Measurements from ENCODE around the gene SYNRG.

Gene SYNRG

GRCh38 chr17:37493249-37494027 is 115.8 kb downstream of the SYNRG start:
- no peak for DNase-seq

GRCh38 chr17:37492167-37492566 is 117.1 kb downstream of the SYNRG start:
- DNase-seq: no peak

GRCh38 chr17:37490638-37491614 is 118.3 kb downstream of the SYNRG start:
- peak; percentile 76 for DNase-seq

DNA sequence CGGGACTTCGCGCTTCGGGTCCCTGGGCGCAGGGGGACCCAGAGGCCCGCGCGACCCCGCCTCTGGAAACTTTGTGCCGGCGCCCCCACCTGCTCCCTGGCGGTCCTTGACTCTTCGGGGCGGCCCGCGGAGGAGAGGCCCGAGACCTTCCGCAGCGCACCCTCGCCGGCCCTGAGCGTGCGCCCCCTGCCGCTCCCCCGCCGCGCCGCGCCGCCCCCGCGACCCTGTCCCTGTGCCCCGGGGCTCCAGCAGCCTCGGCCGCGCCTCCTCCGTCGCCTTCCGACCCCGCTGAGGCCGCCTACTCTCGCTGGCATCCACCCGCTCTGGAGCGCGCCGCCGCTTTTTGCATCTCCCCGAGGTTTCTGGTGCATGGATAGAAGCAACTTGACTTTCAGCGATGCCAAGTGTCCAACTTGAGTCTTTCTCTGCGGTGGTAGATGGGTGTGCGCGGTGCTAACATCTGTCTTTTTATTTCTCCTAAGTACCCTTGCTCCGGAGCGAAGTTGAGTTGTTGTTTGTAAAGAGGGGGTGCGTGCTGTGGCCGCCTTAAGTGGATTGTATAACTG is 119.1 kb downstream of the SYNRG start:
- no peak for DNase-seq

DNA sequence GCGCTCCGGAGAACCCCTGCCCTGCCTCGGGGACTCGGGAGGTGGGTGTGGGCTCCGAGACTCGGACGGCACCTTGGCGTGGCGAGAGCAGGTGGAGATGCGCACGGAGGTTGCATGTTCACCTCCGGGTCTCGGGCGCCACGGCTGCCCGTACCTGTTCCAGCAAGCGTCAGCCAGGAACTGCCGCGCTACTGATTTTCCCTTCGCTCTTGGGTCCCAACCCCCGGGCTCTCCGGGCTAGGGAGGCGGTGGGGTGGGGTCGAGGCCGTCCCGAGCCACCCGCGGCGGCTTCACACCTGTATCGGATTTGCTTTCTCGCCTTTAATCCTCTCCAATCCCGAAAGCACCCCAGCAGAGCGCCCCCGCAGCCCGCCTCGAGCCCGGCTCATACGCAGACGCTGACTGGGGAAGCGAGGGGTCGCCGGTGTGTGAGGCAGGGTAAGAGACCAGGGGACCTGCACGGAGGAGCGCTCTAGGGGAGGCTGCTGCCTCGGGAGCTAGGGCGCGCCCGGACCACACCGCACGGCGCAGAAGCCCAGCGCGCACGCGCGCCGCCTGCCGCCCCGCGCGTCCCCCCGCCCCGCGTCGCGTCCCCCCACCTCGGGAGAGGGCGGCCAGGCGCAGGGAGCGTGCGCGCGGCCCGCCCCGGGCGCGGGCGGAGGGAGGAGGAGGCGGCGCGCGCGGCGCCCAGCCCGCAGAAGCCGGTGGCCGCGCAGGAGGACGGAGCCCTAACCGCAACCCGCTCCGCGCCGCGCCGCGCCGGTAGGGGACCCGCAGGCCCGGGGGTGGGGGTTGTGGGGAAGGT is 119.8 kb downstream of the SYNRG start, which contains the start of gene DUSP14:
TSS of gene DUSP14 (plus strand) at position 695 of the 805 bp plus-strand sequence. CDS start 22,382 bp downstream, outside the sequence.
- peak; percentile 81 for DNase-seq

GRCh38 chr17:37488607-37489196 is 120.5 kb downstream of the SYNRG start:
- DNase-seq: peak; percentile 69

DNA sequence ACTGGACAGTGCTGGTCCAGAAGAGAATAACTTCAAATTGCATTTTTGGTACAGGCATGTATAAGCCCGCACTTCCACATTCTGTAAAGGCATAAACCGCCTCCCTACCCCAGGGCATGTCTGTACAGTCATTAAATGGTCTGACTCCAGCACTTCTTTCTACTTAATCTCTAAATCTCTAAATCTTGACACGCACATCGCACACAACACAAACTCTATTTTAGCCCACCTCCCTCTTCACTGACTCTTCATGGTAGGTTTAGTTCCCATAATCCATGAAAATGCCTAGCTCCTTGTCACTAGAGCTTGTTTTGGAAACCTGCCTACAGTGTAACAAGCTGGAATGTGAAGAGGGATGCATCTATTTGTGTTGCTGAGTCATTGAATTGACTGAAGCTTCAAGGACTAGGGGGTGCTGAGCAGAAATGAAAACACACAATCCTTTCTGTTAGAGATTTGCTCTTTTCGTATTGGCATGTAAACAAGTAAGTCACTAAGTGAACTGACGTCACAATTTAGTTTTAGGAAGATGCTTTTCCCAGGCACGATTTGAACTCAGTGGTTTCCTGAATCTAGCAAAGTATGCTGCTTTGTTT is 121.1 kb downstream of the SYNRG start:
- DNase-seq: no peak

GRCh38 chr17:37485938-37486570 is 123.2 kb downstream of the SYNRG start:
- no peak for DNase-seq

- DNase-seq: no peak
Observed at GRCh38 chr17:37483311-37484039, 125.7 kb downstream of the SYNRG start.

GRCh38 chr17:37481001-37481665 is 128.1 kb downstream of the SYNRG start:
- DNase-seq: no peak

- no peak for DNase-seq
Observed at GRCh38 chr17:37480427-37480826, 128.8 kb downstream of the SYNRG start.

GRCh38 chr17:37479025-37479424 is 130.2 kb downstream of the SYNRG start:
- no peak for DNase-seq

DNA sequence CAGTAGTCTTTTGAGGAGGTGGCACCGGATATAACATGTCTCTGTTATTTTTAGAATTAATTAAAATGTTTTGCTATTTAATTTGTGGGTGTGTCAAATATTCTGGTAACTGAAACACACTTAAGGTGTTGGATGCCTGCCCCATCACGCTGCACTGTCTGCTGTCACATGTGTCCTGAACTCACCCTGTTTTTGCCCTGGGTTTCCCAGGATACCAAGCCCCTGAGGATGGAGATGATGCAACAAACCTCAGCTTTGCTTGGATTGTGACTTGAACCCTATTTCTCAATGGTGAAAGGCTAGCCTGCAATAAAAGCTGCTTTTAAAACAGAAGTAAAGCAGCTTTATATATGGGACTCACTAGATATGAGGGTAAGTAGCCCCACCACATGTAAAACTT is 131.0 kb downstream of the SYNRG start:
- no peak for DNase-seq

DNA sequence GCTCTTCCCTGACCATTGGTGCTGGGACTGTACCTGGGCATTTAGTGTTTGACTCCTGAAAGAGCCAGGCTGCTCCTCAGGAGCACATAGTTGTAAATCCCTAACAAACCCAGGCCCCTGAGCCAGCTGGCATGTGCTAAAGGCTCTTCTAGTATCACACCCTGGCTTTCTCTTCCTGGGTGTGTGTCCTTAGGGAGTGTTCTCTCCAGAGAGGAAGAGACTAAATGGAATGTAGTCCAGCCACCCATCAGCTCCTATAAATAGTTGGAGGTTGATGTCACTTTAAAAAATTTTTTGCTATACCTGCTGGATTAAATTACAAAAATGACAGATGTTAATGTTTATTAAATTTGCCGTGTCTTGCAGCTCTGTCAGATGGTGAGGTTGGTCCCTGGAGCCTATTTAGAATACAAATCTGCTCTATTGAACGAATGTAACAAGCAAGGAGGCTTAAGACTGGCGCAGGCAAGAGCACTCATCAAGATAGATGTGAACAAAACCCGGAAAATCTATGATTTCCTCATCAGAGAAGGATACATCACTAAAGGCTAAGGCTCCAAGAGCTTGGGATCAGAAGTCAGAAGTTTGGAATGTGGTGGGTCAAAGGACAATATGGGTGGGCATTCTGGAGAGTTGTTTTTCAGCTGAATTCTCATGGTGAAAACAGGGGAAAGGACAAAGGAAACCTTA is 132.6 kb downstream of the SYNRG start:
- DNase-seq: no peak

DNA sequence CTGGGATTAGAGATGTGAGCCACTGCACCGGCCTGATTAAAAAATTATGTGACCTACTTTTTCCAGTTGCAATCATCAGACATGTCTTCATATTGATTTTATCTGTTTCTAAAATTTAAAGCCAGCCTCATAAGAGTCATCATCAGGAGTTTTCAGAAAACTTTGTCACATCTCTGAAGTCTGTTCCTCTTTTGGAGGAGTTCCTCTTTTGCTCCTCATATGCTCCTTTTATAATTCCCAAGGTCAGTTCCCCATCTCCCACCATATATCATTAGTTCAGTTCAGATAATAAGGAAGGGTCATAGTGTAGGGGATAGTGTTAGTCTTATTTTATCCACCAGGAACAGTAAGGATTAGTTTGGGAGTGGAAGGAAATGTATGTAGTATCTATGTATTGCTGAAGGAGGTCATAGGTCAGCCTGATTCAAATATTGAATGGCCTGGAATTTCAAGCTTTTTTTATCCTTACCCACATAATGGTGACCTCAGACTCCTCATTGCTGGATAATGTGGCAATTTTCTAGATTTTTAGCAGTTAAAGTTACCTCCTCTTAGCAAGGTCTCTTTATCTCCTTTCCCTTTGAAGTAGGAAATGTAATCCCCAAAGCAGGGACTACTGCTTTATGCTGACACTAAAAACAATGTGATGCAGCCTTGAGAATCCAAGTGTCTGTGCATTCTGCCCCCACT is 133.3 kb downstream of the SYNRG start:
- no peak for DNase-seq

- DNase-seq: no peak
Observed at GRCh38 chr17:37470181-37470580, 139.0 kb downstream of the SYNRG start.

GRCh38 chr17:37466471-37466870 is 142.7 kb downstream of the SYNRG start:
- no peak for DNase-seq

DNA sequence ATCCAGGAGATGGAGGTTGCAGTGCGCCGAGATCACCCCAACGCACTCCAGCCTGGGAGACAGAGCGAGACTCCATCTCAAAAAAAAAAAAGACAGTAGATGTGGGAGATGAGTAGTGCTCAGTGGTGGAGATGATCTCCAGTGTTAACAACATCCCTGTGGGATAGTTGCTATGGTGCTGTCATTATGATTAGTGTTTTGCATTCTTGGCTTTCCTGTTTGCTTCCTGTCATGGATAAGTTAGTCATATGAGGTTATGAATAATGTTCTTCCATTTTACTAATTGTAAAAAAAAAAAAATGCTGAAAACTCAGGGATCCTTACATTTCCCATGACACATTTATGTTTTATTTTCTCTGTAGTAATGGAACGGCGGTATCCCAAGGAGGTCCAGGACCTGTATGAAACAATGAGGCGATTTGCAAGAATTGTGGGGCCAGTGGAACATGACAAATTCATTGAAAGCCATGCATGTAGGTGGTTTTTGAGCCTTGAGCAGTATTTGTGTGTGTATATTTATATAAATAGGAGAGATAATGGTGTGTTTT is 144.1 kb downstream of the SYNRG start:
- no peak for DNase-seq
